ENCODE data around the gene ZNF536. TPM values are rescaled to one million over a fixed set of nuclear protein-coding genes. Genes with fewer than 3 reads are reported as not detected.

Gene ZNF536
- total and polyA plus RNA-seq, 2 of the 13 experiments (the other 11 are each of a cell fraction or from before 2014, with no cell fraction given): not detected

DNA sequence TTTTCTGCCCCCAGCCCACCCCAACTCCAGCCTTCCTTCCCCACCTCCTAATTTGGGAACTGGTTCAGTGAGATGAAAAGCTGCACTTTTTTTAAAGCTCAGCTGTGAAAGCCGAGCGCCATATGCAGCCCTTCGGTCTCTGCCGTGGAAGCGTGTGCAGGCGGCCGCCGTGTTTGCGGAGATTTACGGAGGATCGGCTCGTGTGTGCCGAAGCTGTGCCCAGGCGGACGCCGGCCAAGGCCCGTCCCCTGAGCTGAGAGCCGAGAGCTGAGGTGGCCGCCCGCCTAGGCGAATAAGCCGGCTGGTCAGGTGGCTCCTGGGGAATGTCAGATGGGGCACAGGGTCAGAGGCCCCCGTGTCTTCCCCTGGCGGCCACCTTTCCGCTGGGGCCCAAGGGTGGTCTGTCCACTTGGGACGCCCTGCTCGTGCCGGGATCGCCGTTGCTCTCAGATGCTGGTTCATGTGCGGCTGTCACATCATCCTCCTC is 78.7 kb downstream of the ZNF536 start (continued):
- TF ChIP-seq THYN1 (CRISPR knock-in tag; IDR thresholded peaks at IDR 0.05; ENCODE audit: borderline replicate concordance, low read depth): no peak
- TF ChIP-seq ZNF556 (CRISPR knock-in tag; IDR thresholded peaks at IDR 0.05; ENCODE audit: borderline replicate concordance): no peak
- no peak for TF ChIP-seq ZNF558 (CRISPR knock-in tag; IDR thresholded peaks at IDR 0.05; ENCODE audit: borderline replicate concordance)
- TF ChIP-seq ZNF747 (CRISPR knock-in tag; IDR thresholded peaks at IDR 0.05; ENCODE audit: borderline replicate concordance): no peak
- TF ChIP-seq ZNF749 (CRISPR knock-in tag; IDR thresholded peaks at IDR 0.05; ENCODE audit: borderline replicate concordance): no peak
- no peak for TF ChIP-seq AGO1 (IDR thresholded peaks at IDR 0.05; ENCODE audit: low read depth, low read length, poor library complexity, severe bottlenecking)
- TF ChIP-seq ZNF713 (CRISPR knock-in tag; IDR thresholded peaks at IDR 0.05): no peak
- TF ChIP-seq GATAD1 (CRISPR knock-in tag; IDR thresholded peaks at IDR 0.05): no peak
- TF ChIP-seq, protein P1, sequence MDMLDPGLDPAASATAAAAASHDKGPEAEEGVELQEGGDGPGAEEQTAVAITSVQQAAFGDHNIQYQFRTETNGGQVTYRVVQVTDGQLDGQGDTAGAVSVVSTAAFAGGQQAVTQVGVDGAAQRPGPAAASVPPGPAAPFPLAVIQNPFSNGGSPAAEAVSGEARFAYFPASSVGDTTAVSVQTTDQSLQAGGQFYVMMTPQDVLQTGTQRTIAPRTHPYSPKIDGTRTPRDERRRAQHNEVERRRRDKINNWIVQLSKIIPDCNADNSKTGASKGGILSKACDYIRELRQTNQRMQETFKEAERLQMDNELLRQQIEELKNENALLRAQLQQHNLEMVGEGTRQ (IDR thresholded peaks at IDR 0.05; ENCODE audit: low read depth, low read length): no peak
- TF ChIP-seq, protein P1 (CRISPR knock-in tag; IDR thresholded peaks at IDR 0.05; ENCODE audit: borderline replicate concordance): no peak

DNA sequence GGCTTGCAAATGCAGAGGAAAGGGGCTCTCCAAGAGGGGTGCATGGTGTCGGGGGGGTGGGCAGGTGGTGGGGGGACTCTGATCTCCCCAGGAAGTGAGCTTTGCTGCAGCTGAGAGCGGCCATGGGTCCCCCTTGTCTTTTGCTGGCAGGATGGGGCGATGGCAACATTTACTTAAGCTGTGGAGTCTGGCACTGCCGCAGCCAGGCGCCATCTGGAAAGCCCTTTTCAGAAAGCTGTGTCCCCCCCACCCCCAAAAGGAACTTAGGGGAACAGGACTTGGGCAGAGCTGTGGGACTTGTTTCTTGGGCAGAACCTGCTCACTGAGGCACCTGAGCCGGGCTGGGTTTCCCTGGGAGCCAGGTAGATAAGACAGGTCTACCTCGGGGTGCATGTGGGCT is 80.7 kb downstream of the ZNF536 start:
- 17% methylated on average over 2 of the region's 7 CpGs for WGBS (ENCODE audit: low lambda C conversion rate)
- H3K36me3 ChIP-seq (replicated peaks in 1 of 2; ENCODE audit: control insufficient read depth in 1 of 2, insufficient read depth in 2 of 2, low read length in 2 of 2): no peaks in the 10 kb centered on the region
- H3K9me3 ChIP-seq (ENCODE audit: low read length): no peaks in the 10 kb centered on the region
- peaks cover 1 to 27% of the 10 kb centered on the region in 2 experiments; a peak in 4 of 5 replicates for H3K27me3 ChIP-seq (ENCODE audit: control insufficient read depth in 1 of 2, insufficient read depth in 2 of 2, low read length in 2 of 2)
- intact Hi-C loops (cut with micrococcal nuclease; ENCODE audit: unreplicated experiment): no loop called here
- H2AFZ ChIP-seq (ENCODE audit: low read length): no peak overlapping the region
- H3K4me3 ChIP-seq (replicated peaks in 1 of 3; ENCODE audit: insufficient read depth in 1 of 3, low read depth in 2 of 3, low read length in 3 of 3): no peak overlapping the region
- H3K4me1 ChIP-seq (ENCODE audit: insufficient read depth, low read length): no peaks in the 10 kb centered on the region
- H3K79me2 ChIP-seq (ENCODE audit: insufficient read depth, low read length): no peaks in the 10 kb centered on the region
- FAIRE-seq (no peak), ATAC-seq (no peak), DNase-seq (ENCODE audit: low spot score) (no peak)
- H3K4me2 ChIP-seq (ENCODE audit: low read depth, low read length): no peak overlapping the region
- H4K20me1 ChIP-seq (ENCODE audit: insufficient read depth, low read length): no peaks in the 10 kb centered on the region
- ChIA-PET POLR2A (no interaction called here), CTCF (ENCODE audit: low intra/inter-chr PET ratio, low total read pairs) (no interaction called here)
- in situ Hi-C loops (cut with HindIII; ENCODE audit: extremely low pct_ligation_motif_present, low pct_unique_long_range_greater_than_20kb): no loop called here
- H3K27ac ChIP-seq (ENCODE audit: extremely low read length, insufficient read depth, low read length): no peak overlapping the region
- no peak overlapping the region for H3K9ac ChIP-seq (ENCODE audit: insufficient read depth, low read depth, low read length)
- BruUV-seq (replicated peaks): no TSS peak
- no peak for TF ChIP-seq ZNF75D (CRISPR knock-in tag; IDR thresholded peaks at IDR 0.05; ENCODE audit: borderline replicate concordance)
- TF ChIP-seq, protein P2, sequence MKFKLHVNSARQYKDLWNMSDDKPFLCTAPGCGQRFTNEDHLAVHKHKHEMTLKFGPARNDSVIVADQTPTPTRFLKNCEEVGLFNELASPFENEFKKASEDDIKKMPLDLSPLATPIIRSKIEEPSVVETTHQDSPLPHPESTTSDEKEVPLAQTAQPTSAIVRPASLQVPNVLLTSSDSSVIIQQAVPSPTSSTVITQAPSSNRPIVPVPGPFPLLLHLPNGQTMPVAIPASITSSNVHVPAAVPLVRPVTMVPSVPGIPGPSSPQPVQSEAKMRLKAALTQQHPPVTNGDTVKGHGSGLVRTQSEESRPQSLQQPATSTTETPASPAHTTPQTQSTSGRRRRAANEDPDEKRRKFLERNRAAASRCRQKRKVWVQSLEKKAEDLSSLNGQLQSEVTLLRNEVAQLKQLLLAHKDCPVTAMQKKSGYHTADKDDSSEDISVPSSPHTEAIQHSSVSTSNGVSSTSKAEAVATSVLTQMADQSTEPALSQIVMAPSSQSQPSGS (CRISPR knock-in tag; IDR thresholded peaks at IDR 0.05): no peak
- TF ChIP-seq ZNF713 (CRISPR knock-in tag; IDR thresholded peaks at IDR 0.05): no peak
- TF ChIP-seq GZF1 (CRISPR knock-in tag; IDR thresholded peaks at IDR 0.05): no peak
- TF ChIP-seq, protein P3, sequence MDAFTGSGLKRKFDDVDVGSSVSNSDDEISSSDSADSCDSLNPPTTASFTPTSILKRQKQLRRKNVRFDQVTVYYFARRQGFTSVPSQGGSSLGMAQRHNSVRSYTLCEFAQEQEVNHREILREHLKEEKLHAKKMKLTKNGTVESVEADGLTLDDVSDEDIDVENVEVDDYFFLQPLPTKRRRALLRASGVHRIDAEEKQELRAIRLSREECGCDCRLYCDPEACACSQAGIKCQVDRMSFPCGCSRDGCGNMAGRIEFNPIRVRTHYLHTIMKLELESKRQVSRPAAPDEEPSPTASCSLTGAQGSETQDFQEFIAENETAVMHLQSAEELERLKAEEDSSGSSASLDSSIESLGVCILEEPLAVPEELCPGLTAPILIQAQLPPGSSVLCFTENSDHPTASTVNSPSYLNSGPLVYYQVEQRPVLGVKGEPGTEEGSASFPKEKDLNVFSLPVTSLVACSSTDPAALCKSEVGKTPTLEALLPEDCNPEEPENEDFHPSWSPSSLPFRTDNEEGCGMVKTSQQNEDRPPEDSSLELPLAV (CRISPR knock-in tag; conservative IDR thresholded peaks at IDR 0.05; ENCODE audit: low read depth): no peak
- no peak for TF ChIP-seq ZNF703 (CRISPR knock-in tag; IDR thresholded peaks at IDR 0.05; ENCODE audit: borderline replicate concordance)
- no peak for TF ChIP-seq ZNF709 (CRISPR knock-in tag; IDR thresholded peaks at IDR 0.05)
